ENCODE measurements around the gene LAMTOR3. TPM values are rescaled to one million over a fixed set of nuclear protein-coding genes. Genes with fewer than 3 reads are reported as not detected.

The LAMTOR3 gene
- total and polyA plus RNA-seq, 2 experiments from 2014 or later = 126 to 143 TPM

DNA sequence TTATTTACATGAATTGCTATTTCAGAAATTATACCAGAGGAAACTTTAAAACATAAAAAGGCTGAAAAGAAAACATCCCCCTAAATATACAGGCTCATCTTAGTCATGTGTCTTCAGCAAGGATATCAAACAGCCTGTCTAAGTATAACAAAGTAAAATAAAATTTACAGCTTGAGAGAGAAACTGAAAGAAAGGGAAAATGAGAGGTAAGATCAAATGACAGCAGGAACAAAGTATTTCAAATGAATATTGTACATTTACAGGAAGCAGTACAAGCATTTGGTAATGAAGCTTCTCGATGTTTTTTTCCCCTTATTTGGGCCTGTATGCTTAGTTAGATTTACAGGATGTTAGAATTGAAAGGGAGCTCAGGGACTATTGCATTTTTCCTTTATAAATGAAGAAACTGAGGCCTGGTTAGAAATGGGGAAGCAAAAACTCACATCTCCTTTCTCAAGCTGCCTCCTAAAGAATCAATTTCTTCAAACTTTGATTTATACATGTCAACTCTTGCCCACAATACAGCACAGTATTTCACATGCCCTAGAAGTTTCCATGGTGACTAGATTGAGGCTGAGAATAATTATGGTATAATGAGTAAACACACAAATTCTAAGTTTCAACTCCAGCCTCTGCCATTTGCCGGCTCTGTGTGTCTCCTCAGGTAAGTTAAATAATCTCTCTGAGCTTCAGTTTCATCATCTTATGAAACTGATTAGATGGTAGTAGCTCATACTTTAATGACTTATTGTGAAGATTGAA is 48.3 kb downstream of the LAMTOR3 start:
- H3K27me3 ChIP-seq = no peaks in the 10 kb centered on the region
- H2AFZ ChIP-seq = no peak overlapping the region
- no peaks in the 10 kb centered on the region for H3K4me1 ChIP-seq (ENCODE audit: insufficient read depth)
- no peaks in the 10 kb centered on the region for H4K20me1 ChIP-seq (ENCODE audit: insufficient read depth, poor library complexity, severe bottlenecking)
- no peak overlapping the region for H3K4me3 ChIP-seq
- TF ChIP-seq EZH2 (IDR thresholded peaks at IDR 0.05; ENCODE audit: borderline replicate concordance) = no peak
- TF ChIP-seq, protein P1, sequence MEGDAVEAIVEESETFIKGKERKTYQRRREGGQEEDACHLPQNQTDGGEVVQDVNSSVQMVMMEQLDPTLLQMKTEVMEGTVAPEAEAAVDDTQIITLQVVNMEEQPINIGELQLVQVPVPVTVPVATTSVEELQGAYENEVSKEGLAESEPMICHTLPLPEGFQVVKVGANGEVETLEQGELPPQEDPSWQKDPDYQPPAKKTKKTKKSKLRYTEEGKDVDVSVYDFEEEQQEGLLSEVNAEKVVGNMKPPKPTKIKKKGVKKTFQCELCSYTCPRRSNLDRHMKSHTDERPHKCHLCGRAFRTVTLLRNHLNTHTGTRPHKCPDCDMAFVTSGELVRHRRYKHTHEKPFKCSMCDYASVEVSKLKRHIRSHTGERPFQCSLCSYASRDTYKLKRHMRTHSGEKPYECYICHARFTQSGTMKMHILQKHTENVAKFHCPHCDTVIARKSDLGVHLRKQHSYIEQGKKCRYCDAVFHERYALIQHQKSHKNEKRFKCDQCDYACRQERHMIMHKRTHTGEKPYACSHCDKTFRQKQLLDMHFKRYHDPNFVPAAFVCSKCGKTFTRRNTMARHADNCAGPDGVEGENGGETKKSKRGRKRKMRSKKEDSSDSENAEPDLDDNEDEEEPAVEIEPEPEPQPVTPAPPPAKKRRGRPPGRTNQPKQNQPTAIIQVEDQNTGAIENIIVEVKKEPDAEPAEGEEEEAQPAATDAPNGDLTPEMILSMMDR (IDR thresholded peaks at IDR 0.05; ENCODE audit: poor library complexity) = no peak
- no peak for TF ChIP-seq EZH2phosphoT487 (IDR thresholded peaks at IDR 0.05; ENCODE audit: low read depth, severe bottlenecking, unreplicated experiment)
- H3K9me3 ChIP-seq (ENCODE audit: low read depth) = no peaks in the 10 kb centered on the region
- H3K27ac ChIP-seq = no peak overlapping the region
- H3K9me2 ChIP-seq (replicated peaks; ENCODE audit: insufficient read depth) = no peaks in the 10 kb centered on the region
- H3K36me3 ChIP-seq (replicated peaks; ENCODE audit: insufficient read depth, low read depth) = no peaks in the 10 kb centered on the region
- DNase-seq (ENCODE audit: low spot score) = no peak
- H3K4me2 ChIP-seq = no peak overlapping the region
- H3K79me2 ChIP-seq = no peaks in the 10 kb centered on the region
- 85% methylated on average over 2 of the region's 2 CpGs for WGBS (ENCODE audit: low lambda C conversion rate, missing lambda C conversion rate)

GRCh38 chr4:99845179-99845578 is 49.0 kb downstream of the LAMTOR3 start:
- DNase-seq (ENCODE audit: low spot score) = no peak
- Histone ChIP-seq H3K9me3 (ENCODE audit: low read depth) (no peaks in the 10 kb centered on the region), H3K36me3 (replicated peaks; ENCODE audit: insufficient read depth, low read depth) (no peaks in the 10 kb centered on the region), H3K9me2 (replicated peaks; ENCODE audit: insufficient read depth) (no peaks in the 10 kb centered on the region), H3K79me2 (no peaks in the 10 kb centered on the region), H3K4me3 (no peak overlapping the region), H3K27me3 (no peaks in the 10 kb centered on the region), H3K4me2 (no peak overlapping the region), H3K4me1 (ENCODE audit: insufficient read depth) (no peaks in the 10 kb centered on the region), H2AFZ (no peak overlapping the region), H4K20me1 (ENCODE audit: insufficient read depth, poor library complexity, severe bottlenecking) (no peaks in the 10 kb centered on the region), H3K27ac (no peak overlapping the region)
- TF ChIP-seq, protein P1 (IDR thresholded peaks at IDR 0.05; ENCODE audit: poor library complexity) = no peak
- TF ChIP-seq EZH2 (IDR thresholded peaks at IDR 0.05; ENCODE audit: borderline replicate concordance) (no peak), EZH2phosphoT487 (IDR thresholded peaks at IDR 0.05; ENCODE audit: low read depth, severe bottlenecking, unreplicated experiment) (no peak)
- WGBS (ENCODE audit: low lambda C conversion rate, missing lambda C conversion rate) = 89% methylated on average over 1 of the region's 1 CpG

DNA sequence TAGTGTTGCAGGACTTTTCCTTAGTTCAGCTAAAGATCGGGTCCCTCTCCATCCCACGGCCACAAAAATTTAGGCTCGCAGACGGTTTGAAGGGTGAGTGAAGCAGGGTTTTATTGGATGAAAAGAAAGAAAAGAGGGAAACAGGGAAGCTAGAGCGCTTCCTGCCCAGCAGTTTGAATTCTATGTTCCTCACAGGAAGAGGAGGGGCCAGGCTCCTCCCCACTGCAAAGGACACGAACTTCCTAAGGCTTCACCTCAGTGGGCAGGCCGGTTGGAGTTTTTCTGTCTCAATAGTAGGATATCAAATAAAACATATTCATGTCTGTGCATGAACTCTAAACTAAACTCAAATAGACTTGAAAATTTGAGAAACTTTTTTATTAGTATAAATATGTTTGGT is 50.2 kb downstream of the LAMTOR3 start:
- no peaks in the 10 kb centered on the region for H3K79me2 ChIP-seq
- no peak overlapping the region for H3K4me2 ChIP-seq
- H3K9me3 ChIP-seq (ENCODE audit: low read depth) = no peaks in the 10 kb centered on the region
- H3K36me3 ChIP-seq (replicated peaks; ENCODE audit: insufficient read depth, low read depth) = no peaks in the 10 kb centered on the region
- H3K27ac ChIP-seq = no peak overlapping the region
- no peak overlapping the region for H2AFZ ChIP-seq
- no peak for DNase-seq (ENCODE audit: low spot score)
- WGBS (ENCODE audit: low lambda C conversion rate, missing lambda C conversion rate) = 94% methylated on average over 7 of the region's 7 CpGs
- no peaks in the 10 kb centered on the region for H3K9me2 ChIP-seq (replicated peaks; ENCODE audit: insufficient read depth)
- H4K20me1 ChIP-seq (ENCODE audit: insufficient read depth, poor library complexity, severe bottlenecking) = no peaks in the 10 kb centered on the region
- H3K4me1 ChIP-seq (ENCODE audit: insufficient read depth) = no peaks in the 10 kb centered on the region
- no peak overlapping the region for H3K4me3 ChIP-seq
- TF ChIP-seq EZH2 (IDR thresholded peaks at IDR 0.05; ENCODE audit: borderline replicate concordance) (no peak), EZH2phosphoT487 (IDR thresholded peaks at IDR 0.05; ENCODE audit: low read depth, severe bottlenecking, unreplicated experiment) (no peak)
- TF ChIP-seq, protein P1 (IDR thresholded peaks at IDR 0.05; ENCODE audit: poor library complexity) = no peak
- no peaks in the 10 kb centered on the region for H3K27me3 ChIP-seq

Data from hepatocyte (in vitro differentiated cells).